GM12891 (cell line): ENCODE results near the gene KIFC3.

Source experiments
- POLR2AphosphoS5 ChIP-seq: IDR thresholded peaks from 2 replicates; pipeline ENCODE4 v1.6.1; 2011; ENCODE audit warnings: low read depth, low read length, control low read depth
- POU2F2 ChIP-seq: IDR thresholded peaks from 2 replicates; pipeline ENCODE4 v1.6.1; 2011; ENCODE audit warnings: low read depth, mild to moderate bottlenecking, control low read depth, low read length, moderate library complexity

- TF ChIP-seq POLR2AphosphoS5 (no peak), POU2F2 (no peak)
Measured at GRCh38 chr16:57813466-57813865, 11.2 kb upstream of the KIFC3 start.
